DMS153 treated with DMSO at 0.1 percent for 48 hours (cell line): ENCODE results near the gene COASY.
"Not testable (repeated sequence)": the region's sequence is repeated elsewhere in the genome, so short reads cannot be mapped to it uniquely, and the experiment has no call there.

Source experiments
- DNase-seq: peaks from one replicate; lab custom pipeline; 2025; ENCODE audit not compliant: unreplicated experiment; lab: John Stamatoyannopoulos, UW

COASY gene

GRCh38 chr17:42531455-42532354 lies 30.2 kb upstream of the COASY start:
- DNase-seq = peak; percentile 51

- DNase-seq = no peak
Observed at GRCh38 chr17:42535155-42536047, 26.5 kb upstream of the COASY start.

GRCh38 chr17:42536048-42536371 lies 25.9 kb upstream of the COASY start, which contains the start of gene NAGLU:
TSS of gene NAGLU (plus strand) at chr17:42536241. CDS start at chr17:42536273, 32 bp downstream.
- peak; percentile 81 for DNase-seq

GRCh38 chr17:42536372-42537155 lies 25.4 kb upstream of the COASY start:
- DNase-seq = peak; percentile 76

- DNase-seq = no peak
Observed at GRCh38 chr17:42537156-42537805, 24.7 kb upstream of the COASY start.

GRCh38 chr17:42537826-42538451 lies 24.0 kb upstream of the COASY start:
- DNase-seq = no peak

- no peak for DNase-seq
Observed at GRCh38 chr17:42538482-42538881, 23.5 kb upstream of the COASY start.

- DNase-seq = not testable (repeated sequence)
Observed at GRCh38 chr17:42540558-42540957, 21.4 kb upstream of the COASY start.

GRCh38 chr17:42541041-42541833 lies 20.7 kb upstream of the COASY start:
- DNase-seq = no peak

GRCh38 chr17:42543190-42544079 lies 18.5 kb upstream of the COASY start:
- DNase-seq = no peak

GRCh38 chr17:42544874-42545283 lies 17.1 kb upstream of the COASY start:
- no peak for DNase-seq

GRCh38 chr17:42545755-42546505 lies 16.0 kb upstream of the COASY start:
- DNase-seq = not testable (repeated sequence)

- DNase-seq = no peak
Observed at GRCh38 chr17:42547001-42547461, 14.9 kb upstream of the COASY start.

GRCh38 chr17:42547698-42548069 lies 14.3 kb upstream of the COASY start:
- no peak for DNase-seq

GRCh38 chr17:42548070-42548837 lies 13.7 kb upstream of the COASY start:
- DNase-seq = peak; percentile 81

- no peak for DNase-seq
Observed at GRCh38 chr17:42548993-42549755, 12.8 kb upstream of the COASY start.
